H1 (cell line): ENCODE measurements around the gene GAB2. TPM values are rescaled to one million over a fixed set of nuclear protein-coding genes. Genes with fewer than 3 reads are reported as not detected.

Experiments used
- CTCF ChIA-PET: fragments of 300-600 bp; sonication (Branson Sonifier 250); formaldehyde crosslinking; loops from one replicate; lab custom pipeline; 2021; ENCODE audit not compliant: partially characterized antibody; lab: Charles Lee
- POLR2A ChIA-PET: fragments of 300-600 bp; sonication (Branson Sonifier 250); formaldehyde crosslinking; loops from one replicate; lab custom pipeline; 2021; ENCODE audit warnings: inconsistent platforms; ENCODE audit not compliant: partially characterized antibody; lab: Charles Lee
- DNase-seq, 2 experiments: peaks; one replicate each; pipeline versions ENCODE4 v3.0.0 to v3.0.0-alpha.2; 2010 to 2022; ENCODE audit warnings: low spot score in 2 of 2, low read depth in 1 of 2, mixed read lengths in 1 of 2
- FAIRE-seq: peaks from 2 replicates; lab custom pipeline; 2011; peaks lifted over from hg19 to GRCh38; lab: Jason Lieb, UNC
- H2AFZ ChIP-seq: 2 replicates; pipeline ENCODE4 v1.8.1; 2012; ENCODE audit warnings: low read length, inconsistent platforms
- H2AK5ac ChIP-seq: 2 replicates; pipeline ENCODE4 v1.6.1; 2013; ENCODE audit warnings: low read depth, low read length
- H2BK120ac ChIP-seq: replicated peaks from 2 replicates; pipeline ENCODE3; 2013; ENCODE audit warnings: low read depth, low read length, inconsistent platforms
- H2BK12ac ChIP-seq: 2 replicates; pipeline ENCODE4 v1.6.1; 2013; ENCODE audit warnings: low read depth, low read length
- H2BK15ac ChIP-seq: 2 replicates; pipeline ENCODE4 v1.6.1; 2013; ENCODE audit warnings: low read length
- H2BK20ac ChIP-seq: 2 replicates; pipeline ENCODE4 v1.6.1; 2013; ENCODE audit warnings: low read length
- H2BK5ac ChIP-seq: 2 replicates; pipeline ENCODE4 v1.6.1; 2013; ENCODE audit warnings: low read depth, low read length
- H3K14ac ChIP-seq: 2 replicates; pipeline ENCODE4 v1.6.1; 2013; ENCODE audit warnings: inconsistent platforms; ENCODE audit not compliant: insufficient read length
- H3K18ac ChIP-seq: 2 replicates; pipeline ENCODE4 v1.6.1; 2013; ENCODE audit warnings: low read length; ENCODE audit errors: extremely low read depth
- H3K23ac ChIP-seq: 2 replicates; pipeline ENCODE4 v1.6.1; 2013; ENCODE audit warnings: inconsistent platforms; ENCODE audit not compliant: insufficient read length
- H3K23me2 ChIP-seq: 2 replicates; pipeline ENCODE4 v1.6.1; 2013; ENCODE audit warnings: low read depth, low read length
- H3K27ac ChIP-seq: 2 replicates; pipeline ENCODE4 v1.6.1; 2011; ENCODE audit warnings: low read depth, low read length, inconsistent platforms
- H3K27me3 ChIP-seq, 4 experiments: replicated peaks in 1 of 4; 1 replicate in 1 of 4; 2 replicates in 3 of 4; pipeline versions ENCODE4 v1.6.1 to v1.8.1; 2011 to 2013; ENCODE audit warnings: low read length in 3 of 4, mild to moderate bottlenecking in 3 of 4, inconsistent platforms in 2 of 4, mixed read lengths in 2 of 4, moderate library complexity in 1 of 4; ENCODE audit not compliant: control insufficient read depth in 3 of 4, insufficient read depth in 3 of 4; ENCODE audit errors: extremely low read depth in 1 of 4
- H3K36me3 ChIP-seq, 4 experiments: 2 replicates each; pipeline versions ENCODE4 v1.6.1 to v1.8.1; 2011 to 2013; ENCODE audit warnings: mild to moderate bottlenecking in 4 of 4, low read length in 3 of 4, moderate library complexity in 2 of 4, control low read depth in 1 of 4, inconsistent platforms in 1 of 4; ENCODE audit not compliant: insufficient read depth in 4 of 4, control insufficient read depth in 2 of 4
- H3K4ac ChIP-seq: replicated peaks from 2 replicates; pipeline ENCODE3; 2013; ENCODE audit warnings: low read length, low read depth, mixed read lengths, inconsistent platforms; ENCODE audit not compliant: insufficient read length
- H3K4me1 ChIP-seq, 4 experiments: replicated peaks in 1 of 4; 1 replicate in 1 of 4; 2 replicates in 3 of 4; pipeline versions ENCODE4 v1.6.1 to v1.8.1; 2011 to 2013; ENCODE audit warnings: low read length in 3 of 4, inconsistent platforms in 2 of 4, mixed read lengths in 1 of 4; ENCODE audit not compliant: insufficient read depth in 4 of 4, control insufficient read depth in 3 of 4
- H3K4me2 ChIP-seq, 2 experiments: 2 replicates each; pipeline versions ENCODE4 v1.6.1 to v1.8.1; 2011 to 2013; ENCODE audit warnings: low read depth in 2 of 2, low read length in 2 of 2, control low read depth in 1 of 2, inconsistent platforms in 1 of 2, mild to moderate bottlenecking in 1 of 2; ENCODE audit not compliant: insufficient read depth in 1 of 2
- H3K4me3 ChIP-seq, 4 experiments: fragments of 200-600, 300-600 bp in 1 of 4; sonication (generic), shearing (Covaris generic), sonication (Bioruptor Twin) in 1 of 4; 2 replicates each; pipeline versions ENCODE4 v1.5.1 to v1.8.1; 2011 to 2016; ENCODE audit warnings: low read length in 4 of 4, low read depth in 3 of 4, control low read depth in 2 of 4, inconsistent platforms in 2 of 4, mild to moderate bottlenecking in 2 of 4, mixed read lengths in 1 of 4, moderate library complexity in 1 of 4; ENCODE audit not compliant: insufficient read depth in 2 of 4; ENCODE audit errors: extremely low read depth in 1 of 4
- H3K56ac ChIP-seq: replicated peaks from 2 replicates; pipeline ENCODE3; 2013; ENCODE audit warnings: low read depth, mild to moderate bottlenecking, mixed read lengths, low read length, inconsistent platforms; ENCODE audit not compliant: insufficient read length
- H3K79me1 ChIP-seq: 2 replicates; pipeline ENCODE4 v1.6.1; 2013; ENCODE audit warnings: low read depth, low read length, control low read depth
- H3K79me2 ChIP-seq, 2 experiments: 2 replicates each; pipeline versions ENCODE4 v1.6.1 to v1.8.1; 2012 to 2013; ENCODE audit warnings: low read length in 2 of 2, mild to moderate bottlenecking in 2 of 2, inconsistent platforms in 1 of 2; ENCODE audit not compliant: insufficient read depth in 2 of 2, control insufficient read depth in 1 of 2
- H3K9ac ChIP-seq, 4 experiments: replicated peaks in 1 of 4; 1 replicate in 1 of 4; 2 replicates in 3 of 4; pipeline versions ENCODE4 v1.6.1 to v1.8.1; 2011 to 2013; ENCODE audit warnings: low read depth in 3 of 4, low read length in 3 of 4, control low read depth in 2 of 4, mild to moderate bottlenecking in 2 of 4, moderate library complexity in 2 of 4, inconsistent platforms in 1 of 4; ENCODE audit errors: extremely low read depth in 1 of 4
- H3K9me3 ChIP-seq, 2 experiments: 2 replicates each; pipeline versions ENCODE4 v1.6.1 to v1.8.1; 2012 to 2013; ENCODE audit warnings: mild to moderate bottlenecking in 2 of 2, moderate library complexity in 2 of 2, control low read depth in 1 of 2, inconsistent platforms in 1 of 2, low read depth in 1 of 2, low read length in 1 of 2, mixed read lengths in 1 of 2; ENCODE audit not compliant: insufficient read depth in 2 of 2
- H4K20me1 ChIP-seq, 2 experiments: replicated peaks in 1 of 2; 2 replicates each; pipeline versions ENCODE3 to v1.8.1; 2011 to 2013; ENCODE audit warnings: inconsistent platforms in 2 of 2, low read length in 2 of 2, mild to moderate bottlenecking in 1 of 2; ENCODE audit not compliant: insufficient read depth in 2 of 2, control insufficient read depth in 1 of 2
- H4K5ac ChIP-seq: 2 replicates; pipeline ENCODE4 v1.6.1; 2013; ENCODE audit warnings: low read length, low read depth, mixed read lengths, inconsistent platforms; ENCODE audit not compliant: insufficient read length
- H4K8ac ChIP-seq: 2 replicates; pipeline ENCODE4 v1.8.0; 2013; ENCODE audit warnings: mild to moderate bottlenecking, moderate library complexity, low read length, inconsistent platforms; ENCODE audit not compliant: insufficient read depth; ENCODE audit errors: extremely low read depth
- H4K91ac ChIP-seq: replicated peaks from 2 replicates; pipeline ENCODE3; 2013; ENCODE audit warnings: low read length, mixed read lengths, inconsistent platforms; ENCODE audit not compliant: insufficient read length
- BACH1 ChIP-seq: IDR thresholded peaks from 2 replicates; pipeline ENCODE4 v1.6.1; 2012; ENCODE audit warnings: low read length, improper control_type of control experiment
- PHF8 ChIP-seq: fragments of 200-600 bp; sonication (generic); conservative IDR thresholded peaks from 2 replicates; pipeline ENCODE4 v1.7.1; 2012; ENCODE audit warnings: low read depth, mild to moderate bottlenecking, inconsistent platforms, low read length, moderate library complexity
- WGBS, 2 experiments: shearing (Covaris generic) in 1 of 2; methylation state at CpG; one replicate each; pipeline versions ENCODE4 v1.1.6 to v1.1.7; 2013 to 2015; ENCODE audit warnings: low lambda C conversion rate in 2 of 2, mixed read lengths in 2 of 2, inconsistent platforms in 1 of 2, low coverage in 1 of 2, missing lambda C conversion rate in 1 of 2; ENCODE audit not compliant: insufficient replicate concordance in 2 of 2, insufficient coverage in 1 of 2, insufficient read length in 1 of 2; ENCODE audit errors: extremely low coverage in 1 of 2, missing lambda C conversion rate in 1 of 2; 5-methylcytosine and 5-hydroxymethylcytosine counted together
- polyA plus RNA-seq, 7 experiments: library from polyadenylated mRNA; depleted of rRNA in 3 of 7; stranded (reverse) in 5 of 7; unstranded in 2 of 7; fragments of >200 nt in 5 of 7; fragments of 200-250 nt in 2 of 7; gene quantifications; 1 replicate in 5 of 7; 2 replicates in 1 of 7; 4 replicates in 1 of 7; pipeline versions ENCODE4 v1.2.1 to v1.2.3, GENCODE V29; 2011 to 2013; ENCODE audit warnings: missing spikeins in 2 of 7, mixed read lengths in 2 of 7
- total RNA-seq: library from RNA; stranded (reverse); fragmentation: NEBNext Ultra II Directional; extraction: Animal tissue kit (Norgen Biotek cat#: 25700); gene quantifications from 2 replicates; pipeline ENCODE4 v1.2.1, GENCODE V29; 2021

The GAB2 gene
- total and polyA plus RNA-seq, 2 of the 8 experiments (the other 6 are each of a cell fraction or from before 2014, with no cell fraction given): 6.3 to 14.0 TPM

DNA sequence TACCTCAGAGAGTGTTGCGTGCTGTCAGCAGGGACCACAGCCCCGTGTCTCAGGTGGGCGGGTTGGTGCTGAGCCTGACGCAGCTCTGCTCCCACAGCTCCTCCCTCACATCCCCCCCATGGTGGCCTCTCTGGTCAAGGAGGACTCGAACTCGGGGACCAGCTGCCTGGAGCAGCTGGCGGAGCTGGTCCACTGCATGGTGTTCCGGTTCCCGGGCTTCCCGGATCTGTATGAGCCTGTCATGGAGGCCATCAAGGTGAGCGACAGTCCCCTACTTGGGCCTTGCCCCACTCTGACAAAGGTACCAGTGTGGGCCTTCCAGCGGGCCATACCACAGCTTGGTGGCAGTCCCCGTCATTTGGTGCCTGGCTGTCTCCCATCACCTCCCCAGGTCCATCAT, 217.1 kb downstream of the GAB2 start:
- no peak overlapping the region for H2BK5ac ChIP-seq
- no peak overlapping the region for H2BK15ac ChIP-seq
- ChIA-PET POLR2A (interaction anchor here (1.3 to 4.2 kb wide), 2 partner anchors 11 to 12 kb away, joined by 3 to 16 read pairs; partner anchors contain the start of genes KCTD21 and USP35), CTCF (interaction anchor here (0.7 to 0.9 kb wide), 2 partner anchors 24 to 364 kb away, joined by 3 read pairs; no protein-coding TSS in a partner anchor)
- no peak overlapping the region for H2BK12ac ChIP-seq
- H4K5ac ChIP-seq: no peak overlapping the region
- no peaks in the 10 kb centered on the region for H3K4me1 ChIP-seq
- H4K91ac ChIP-seq: no peak overlapping the region
- H3K23me2 ChIP-seq: no peaks in the 10 kb centered on the region
- no peaks in the 10 kb centered on the region; a peak in 1 of 8 replicates for H3K36me3 ChIP-seq
- H3K9me3 ChIP-seq: no peaks in the 10 kb centered on the region
- no peaks in the 10 kb centered on the region for H3K79me2 ChIP-seq
- no peak for DNase-seq
- no peak overlapping the region for H3K14ac ChIP-seq
- H3K79me1 ChIP-seq: no peaks in the 10 kb centered on the region
- H3K9ac ChIP-seq: no peak overlapping the region; a peak in 1 of 7 replicates
- H4K8ac ChIP-seq: no peak overlapping the region; the same call in 1 of the 2 replicates
- H2BK120ac ChIP-seq: no peak overlapping the region
- H3K4me2 ChIP-seq: no peak overlapping the region
- no peak overlapping the region for H3K23ac ChIP-seq
- 95% methylated on average over 13 of the region's 13 CpGs; no CpG with 5 or more reads in 1 of the 2 experiments for WGBS, 2 experiments
- no peak overlapping the region for H2AK5ac ChIP-seq
- no peak overlapping the region for H3K56ac ChIP-seq
- no peak for FAIRE-seq
- H3K4me3 ChIP-seq: no peak overlapping the region
- H2AFZ ChIP-seq: no peak overlapping the region
- no peak overlapping the region for H2BK20ac ChIP-seq
- H4K20me1 ChIP-seq: peaks cover 0 to 4% of the 10 kb centered on the region in 2 experiments
- H3K4ac ChIP-seq: no peak overlapping the region
- no peaks in the 10 kb centered on the region for H3K27me3 ChIP-seq
- H3K27ac ChIP-seq: no peak overlapping the region
- H3K18ac ChIP-seq: no peak overlapping the region
- no peak for TF ChIP-seq BACH1
- no peak for TF ChIP-seq PHF8
